ENCODE measurements around the gene GPR68.
"Not testable (repeated sequence)": the region's sequence is repeated elsewhere in the genome, so short reads cannot be mapped to it uniquely, and the experiment has no call there.

Gene GPR68

DNA sequence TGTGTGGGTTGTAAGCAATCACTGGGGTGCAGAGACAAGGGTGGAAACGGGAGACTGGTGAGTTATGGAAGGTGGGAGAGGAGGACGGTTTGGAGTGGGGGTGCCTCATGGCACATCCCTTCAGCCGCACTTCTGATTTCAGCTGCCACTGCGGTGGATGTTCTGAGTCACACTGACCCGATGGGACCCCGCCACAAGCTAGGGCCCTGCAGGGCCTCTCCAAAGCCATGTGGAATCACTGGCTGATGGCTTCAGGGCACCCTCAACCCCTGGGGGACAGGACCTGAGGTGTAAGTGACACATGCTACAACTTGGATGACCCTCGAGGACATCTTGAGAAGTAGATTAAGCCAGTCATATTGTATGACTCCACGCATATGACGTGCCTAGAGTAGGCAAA, 53.7 kb downstream of the GPR68 start:
- no peak for DNase-seq (ENCODE audit: low spot score)

DNA sequence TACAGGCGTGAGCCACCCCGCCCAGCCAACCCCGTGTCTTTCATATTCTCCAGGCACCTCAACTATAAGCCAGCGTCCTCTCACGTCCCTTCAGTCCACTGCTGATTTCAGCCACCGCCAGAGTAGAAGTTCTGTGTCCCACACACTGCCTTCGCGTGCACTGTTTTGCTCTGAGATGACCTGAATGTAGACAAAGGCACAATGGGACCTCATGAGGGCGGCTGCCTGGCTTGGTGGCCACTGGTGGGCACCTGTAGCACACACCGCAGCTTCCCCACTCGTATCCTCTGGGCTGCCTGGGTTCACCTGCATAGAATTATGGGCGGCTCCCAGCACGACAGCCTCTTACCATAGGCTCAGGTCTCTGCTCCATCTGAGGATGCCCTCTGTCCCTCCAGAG, 57.2 kb downstream of the GPR68 start:
- DNase-seq (ENCODE audit: low spot score), result no peak

DNA sequence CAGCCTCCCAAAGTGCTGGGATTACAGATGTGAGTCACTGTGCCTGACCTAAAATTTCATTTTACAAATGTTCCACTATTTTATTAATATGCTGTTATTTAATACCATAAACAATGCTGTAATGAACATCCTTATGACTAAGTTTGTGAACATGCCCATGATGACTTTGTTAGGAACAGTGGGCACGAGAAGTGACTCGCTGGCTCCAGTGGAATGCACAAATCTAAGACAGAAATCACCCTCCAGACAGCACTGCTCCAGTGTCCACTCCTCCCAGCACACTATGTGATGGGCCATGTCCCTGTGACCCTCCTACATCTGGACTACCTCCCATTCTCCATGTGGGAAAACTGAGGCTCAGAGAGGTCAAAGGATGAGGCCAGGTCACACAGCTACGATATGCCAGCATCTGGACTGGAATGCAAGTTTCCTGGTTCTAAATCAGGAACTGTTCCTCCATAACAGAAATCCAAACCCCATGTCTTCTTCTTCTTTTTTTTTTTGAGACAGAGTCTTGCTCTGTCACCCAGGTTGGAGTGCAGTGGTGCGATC, 57.9 kb downstream of the GPR68 start:
- DNase-seq (ENCODE audit: low spot score), result no peak

DNA sequence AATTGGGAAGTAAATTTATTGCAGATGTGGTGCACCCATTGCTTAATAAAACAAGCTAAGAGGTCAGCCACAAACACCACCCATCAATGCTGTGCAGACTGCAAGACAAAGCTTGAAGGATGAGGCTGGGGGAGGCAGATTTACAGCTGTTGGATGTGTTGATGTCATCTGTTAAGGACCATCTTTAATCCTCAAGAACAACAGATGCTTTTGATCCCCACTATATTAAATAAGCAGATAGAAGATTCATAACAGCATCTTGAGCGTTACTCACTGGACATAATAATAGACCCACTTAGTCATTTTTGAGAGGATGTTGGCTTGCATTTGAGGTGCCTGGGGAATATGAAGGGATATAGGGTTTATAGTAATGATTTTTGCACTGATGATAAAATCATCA, 58.8 kb downstream of the GPR68 start:
- DNase-seq (ENCODE audit: low spot score), result no peak

DNA sequence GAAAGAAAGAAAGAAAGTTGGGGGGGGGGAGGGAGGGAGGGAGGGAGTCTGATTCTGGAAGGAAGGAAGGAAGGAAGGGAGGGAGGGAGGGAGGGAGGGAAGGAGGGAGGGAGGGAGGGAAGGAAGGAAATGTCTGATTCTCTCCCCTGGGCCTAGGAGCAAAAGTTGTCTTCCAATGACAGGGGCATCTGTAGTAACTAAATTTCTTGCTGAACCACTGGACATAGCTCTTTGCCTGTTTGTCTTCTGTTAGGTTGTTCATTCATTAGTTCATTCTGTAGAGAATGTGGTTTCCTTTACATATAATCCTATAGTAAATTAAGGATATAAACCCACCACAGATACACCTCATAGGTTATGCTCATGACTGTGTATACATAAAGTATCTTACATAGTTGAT, 59.9 kb downstream of the GPR68 start:
- DNase-seq (ENCODE audit: low spot score), result no peak

DNA sequence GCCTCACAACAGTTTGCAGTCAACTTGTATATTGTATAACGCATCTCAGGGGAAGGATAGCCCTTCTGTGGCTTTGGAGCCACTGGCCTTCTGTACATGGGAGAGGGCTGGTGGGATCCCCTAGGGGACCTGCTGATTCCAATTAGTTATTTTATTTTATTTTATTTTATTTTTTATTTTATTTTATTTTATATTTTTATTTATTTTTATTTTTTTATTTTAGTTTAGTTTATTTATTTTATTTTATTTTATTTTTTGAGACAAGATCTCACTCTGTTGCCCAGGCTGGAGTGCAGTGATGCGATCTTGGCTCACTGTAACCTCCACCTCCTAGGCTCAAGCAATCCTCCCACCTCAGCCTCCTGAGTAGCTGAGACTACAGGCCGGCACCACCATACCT, 61.8 kb downstream of the GPR68 start:
- DNase-seq (ENCODE audit: low spot score), result not testable (repeated sequence)

Data from cerebellar cortex (tissue), 1 donor.